SK-N-SH (cell line): ENCODE data around the gene WWTR1.

Source experiments
- CTCF ChIP-seq: fragments of 200-600 bp; sonication (generic); IDR thresholded peaks from 2 replicates; pipeline ENCODE4 v1.6.1; 2017; ENCODE audit warnings: antibody characterized with exemption, mild to moderate bottlenecking, moderate library complexity
- EP300 ChIP-seq, 2 experiments: IDR thresholded peaks; 2 replicates each; pipeline versions ENCODE4 v1.4.0 to v1.6.1; 2012; ENCODE audit warnings: borderline replicate concordance in 1 of 2, low read depth in 1 of 2, low read length in 1 of 2
- EZH2phosphoT487 ChIP-seq: fragments of 200-600 bp; sonication (generic); IDR thresholded peaks from 2 replicates; pipeline ENCODE4 v1.6.1; 2017; ENCODE audit warnings: low read depth, mixed run types, mild to moderate bottlenecking, antibody characterized with exemption, moderate library complexity, borderline replicate concordance
- GATA2 ChIP-seq: sonication (generic); formaldehyde crosslinking; IDR thresholded peaks from 2 replicates; pipeline ENCODE4 v1.5.0; 2020; ENCODE audit warnings: mild to moderate bottlenecking, missing genetic modification reagents
- MXI1 ChIP-seq: IDR thresholded peaks from 2 replicates; pipeline ENCODE4 v1.6.1; 2012; ENCODE audit warnings: mild to moderate bottlenecking, low read depth, low read length, improper control_type of control experiment
- POLR2AphosphoS5 ChIP-seq: IDR thresholded peaks from 2 replicates; pipeline ENCODE4 v1.6.1; 2012; ENCODE audit warnings: low read depth, low read length
- RCOR1 ChIP-seq: fragments of 150-350 bp; IDR thresholded peaks from 2 replicates; pipeline ENCODE4 v1.6.1; 2017; ENCODE audit warnings: antibody characterized with exemption, low read length
- REST ChIP-seq: IDR thresholded peaks from 2 replicates; pipeline ENCODE4 v1.6.1; 2012; ENCODE audit warnings: mild to moderate bottlenecking, low read depth, low read length, moderate library complexity
- SMC3 ChIP-seq: IDR thresholded peaks from 2 replicates; pipeline ENCODE4 v1.6.1; 2012; ENCODE audit warnings: low read depth, low read length, improper control_type of control experiment

GRCh38 chr3:149670742-149671492, 13.1 kb upstream of the WWTR1 start:
- TF ChIP-seq CTCF (no peak), RCOR1 (no peak), MXI1 (no peak), EP300 (IDR thresholded peaks at IDR 0.05; ENCODE audit: borderline replicate concordance in 1 of 2, low read depth in 1 of 2, low read length in 1 of 2) (no peak), SMC3 (no peak), POLR2AphosphoS5 (no peak), REST (no peak), EZH2phosphoT487 (no peak), GATA2 (CRISPR knock-in tag) (no peak)
